GM23338 (cell line): ENCODE data around the gene ATP8A2. TPM values are rescaled to one million over a fixed set of nuclear protein-coding genes. Genes with fewer than 3 reads are reported as not detected.

Experiments used
- ATAC-seq: fragments of 200-7000 bp; cut with Tn5 transposase; 3 replicates; pipeline ENCODE4 v1.9.1; 2020
- DNase-seq: peaks from one replicate; pipeline ENCODE4 v3.0.0-alpha.2; 2015; ENCODE audit warnings: low spot score
- H2AFZ ChIP-seq: fragments of 200-600 bp; sonication (generic); 2 replicates; pipeline ENCODE4 v1.8.0; 2016; ENCODE audit warnings: antibody characterized with exemption, mild to moderate bottlenecking, moderate library complexity
- H3F3A ChIP-seq: fragments of 200-600 bp; sonication (generic); replicated peaks from 2 replicates; pipeline ENCODE4 v1.8.0; 2017; ENCODE audit warnings: antibody characterized with exemption, mixed run types, low read depth
- H3K27ac ChIP-seq: fragments of 200-600 bp; sonication (generic); 2 replicates; pipeline ENCODE4 v1.6.1; 2016; ENCODE audit warnings: low read depth
- H3K27me3 ChIP-seq: fragments of 200-600 bp; sonication (generic); 2 replicates; pipeline ENCODE4 v1.8.0; 2016; ENCODE audit warnings: mild to moderate bottlenecking, mixed run types, moderate library complexity; ENCODE audit not compliant: insufficient read depth
- H3K36me3 ChIP-seq: fragments of 200-600 bp; sonication (generic); 2 replicates; pipeline ENCODE4 v1.8.0; 2016; ENCODE audit warnings: mild to moderate bottlenecking; ENCODE audit not compliant: insufficient read depth
- H3K4me1 ChIP-seq: fragments of 200-600 bp; sonication (generic); 2 replicates; pipeline ENCODE4 v1.8.0; 2016; ENCODE audit warnings: mild to moderate bottlenecking, moderate library complexity; ENCODE audit not compliant: insufficient read depth
- H3K4me2 ChIP-seq: fragments of 200-600 bp; sonication (generic); 2 replicates; pipeline ENCODE4 v1.7.1; 2017; ENCODE audit warnings: mixed run types
- H3K4me3 ChIP-seq: fragments of 200-600 bp; sonication (generic); 2 replicates; pipeline ENCODE4 v1.6.1; 2016; ENCODE audit warnings: mixed run types
- H3K79me2 ChIP-seq: fragments of 200-600 bp; sonication (generic); replicated peaks from 2 replicates; pipeline ENCODE4 v1.8.0; 2017; ENCODE audit warnings: mild to moderate bottlenecking; ENCODE audit not compliant: insufficient read depth
- H3K9me2 ChIP-seq: fragments of 200-600 bp; sonication (generic); 2 replicates; pipeline ENCODE4 v1.8.0; 2017; ENCODE audit not compliant: insufficient read depth
- H4K20me1 ChIP-seq: fragments of 200-600 bp; sonication (generic); replicated peaks from 2 replicates; pipeline ENCODE4 v1.8.0; 2017; ENCODE audit warnings: mild to moderate bottlenecking; ENCODE audit not compliant: insufficient read depth
- H3K27ac Mint-ChIP-seq: 2 replicates; pipeline ENCODE4 v1.8.0; 2020; ENCODE audit warnings: inconsistent platforms, mild to moderate bottlenecking, moderate library complexity, mixed read lengths
- H3K27me3 Mint-ChIP-seq: 3 replicates; pipeline ENCODE4 v1.8.0; 2022; ENCODE audit warnings: low read depth, mild to moderate bottlenecking, moderate library complexity, mixed read lengths, inconsistent platforms; ENCODE audit not compliant: insufficient read depth, poor library complexity
- H3K36me3 Mint-ChIP-seq: 3 replicates; pipeline ENCODE4 v1.8.0; 2021; ENCODE audit warnings: low read depth, mild to moderate bottlenecking, inconsistent platforms, moderate library complexity, mixed read lengths
- H3K4me1 Mint-ChIP-seq: 3 replicates; pipeline ENCODE4 v1.8.0; 2020; ENCODE audit warnings: mild to moderate bottlenecking, inconsistent platforms, mixed read lengths
- H3K4me3 Mint-ChIP-seq: 3 replicates; pipeline ENCODE4 v1.8.0; 2021; ENCODE audit warnings: moderate library complexity, mild to moderate bottlenecking, inconsistent platforms, mixed read lengths
- H3K9me3 Mint-ChIP-seq: 3 replicates; pipeline ENCODE4 v1.8.0; 2020; ENCODE audit warnings: moderate library complexity, mild to moderate bottlenecking, inconsistent platforms, mixed read lengths
- CREB1 ChIP-seq: fragments of 250-450 bp; sonication (Bioruptor Pico); IDR thresholded peaks from 2 replicates; pipeline ENCODE4 v1.5.0; 2020; ENCODE audit warnings: low read depth, mild to moderate bottlenecking, moderate library complexity
- CTCF ChIP-seq, 2 experiments: fragments of 200-600 bp in 1 of 2; sonication (generic) in 1 of 2; conservative IDR thresholded peaks; 2 replicates each; pipeline versions ENCODE4 v1.5.1 to v1.6.1; 2016 to 2017; ENCODE audit warnings: antibody characterized with exemption in 2 of 2, low read depth in 2 of 2, mild to moderate bottlenecking in 2 of 2, moderate library complexity in 1 of 2
- ETS1 ChIP-seq: IDR thresholded peaks from 2 replicates; pipeline ENCODE4 v1.6.1; 2016; ENCODE audit warnings: antibody characterized with exemption
- EZH2 ChIP-seq: fragments of 200-600 bp; sonication (generic); IDR thresholded peaks from one replicate; pipeline ENCODE4 v1.8.0; 2017; ENCODE audit warnings: antibody characterized with exemption, mild to moderate bottlenecking, low read depth; ENCODE audit not compliant: unreplicated experiment
- EZH2phosphoT487 ChIP-seq: fragments of 200-600 bp; sonication (generic); IDR thresholded peaks from one replicate; pipeline ENCODE4 v1.8.1; 2018; ENCODE audit warnings: antibody characterized with exemption; ENCODE audit not compliant: unreplicated experiment
- JUNB ChIP-seq: IDR thresholded peaks from one replicate; pipeline ENCODE4 v1.6.1; 2016; ENCODE audit warnings: antibody characterized with exemption; ENCODE audit not compliant: unreplicated experiment
- NANOG ChIP-seq: IDR thresholded peaks from 2 replicates; pipeline ENCODE4 v1.6.1; 2016; ENCODE audit warnings: antibody characterized with exemption, borderline replicate concordance
- POLR2AphosphoS5 ChIP-seq: IDR thresholded peaks from 2 replicates; pipeline ENCODE4 v1.6.1; 2016; ENCODE audit warnings: antibody characterized with exemption, low read depth
- REST ChIP-seq: IDR thresholded peaks from one replicate; pipeline ENCODE4 v1.6.1; 2018; ENCODE audit warnings: antibody characterized with exemption; ENCODE audit not compliant: unreplicated experiment
- STAT1 ChIP-seq: IDR thresholded peaks from one replicate; pipeline ENCODE4 v1.6.1; 2016; ENCODE audit warnings: antibody characterized with exemption; ENCODE audit not compliant: unreplicated experiment
- ZNF114 ChIP-seq: fragments of 250-450 bp; sonication (Bioruptor Pico); IDR thresholded peaks from 2 replicates; pipeline ENCODE4 v1.5.0; 2020; ENCODE audit warnings: mild to moderate bottlenecking, moderate library complexity
- ZNF331 ChIP-seq: fragments of 250-450 bp; sonication (Bioruptor Pico); IDR thresholded peaks from 2 replicates; pipeline ENCODE4 v1.5.0; 2020; ENCODE audit warnings: low read depth, mild to moderate bottlenecking, moderate library complexity
- ZNF462 ChIP-seq: fragments of 250-450 bp; sonication (Bioruptor Pico); IDR thresholded peaks from 2 replicates; pipeline ENCODE4 v1.5.0; 2020; ENCODE audit warnings: mild to moderate bottlenecking, moderate library complexity
- polyA plus RNA-seq: library from polyadenylated mRNA; unstranded; fragments of >200 nt; fragmentation: Nextera tagmentation; extraction: Ambion mirVana; gene quantifications from 2 replicates; pipeline ENCODE4 v1.2.1, GENCODE V29; 2016
- total RNA-seq: library from RNA; depleted of rRNA; stranded (reverse); fragments of >200 nt; shearing (Covaris generic); gene quantifications from 2 replicates; pipeline ENCODE4 v1.2.3, GENCODE V29; 2014

Gene ATP8A2
- total and polyA plus RNA-seq, 2 experiments from 2014 or later, result 5.7 to 8.8 TPM

GRCh38 chr13:26045142-26045541 is 673.4 kb downstream of the ATP8A2 start (continued):
- no peak for TF ChIP-seq ETS1
- TF ChIP-seq EZH2, result no peak
- no peak for TF ChIP-seq EZH2phosphoT487
- no peak for TF ChIP-seq NANOG

- Histone ChIP-seq H2AFZ (no peak overlapping the region), H3K79me2 (no peaks in the 10 kb centered on the region; the same call in 1 of the 2 replicates), H4K20me1 (peaks cover 3% of the 10 kb centered on the region; the same call in 1 of the 2 replicates), H3K27ac (no peak overlapping the region), H3K9me2 (no peaks in the 10 kb centered on the region), H3K27me3 (peaks cover 42% of the 10 kb centered on the region), H3F3A (no peaks in the 10 kb centered on the region), H3K4me1 (peaks cover 15% of the 10 kb centered on the region), H3K4me2 (no peak overlapping the region), H3K36me3 (no peaks in the 10 kb centered on the region), H3K4me3 (no peak overlapping the region)
- Mint-ChIP-seq H3K4me3 (no peak overlapping the region), H3K36me3 (peaks cover 35% of the 10 kb centered on the region), H3K27me3 (peaks cover 19% of the 10 kb centered on the region), H3K9me3 (no peaks in the 10 kb centered on the region), H3K27ac (no peak overlapping the region), H3K4me1 (peaks cover 17% of the 10 kb centered on the region)
- ATAC-seq (no peak), DNase-seq (no peak)
- no peak for TF ChIP-seq ZNF331
- TF ChIP-seq CREB1 (CRISPR knock-in tag), result no peak
- no peak for TF ChIP-seq JUNB
- no peak for TF ChIP-seq CTCF (conservative IDR thresholded peaks at IDR 0.05; ENCODE audit: low read depth in 2 of 2)
- no peak for TF ChIP-seq STAT1
- no peak for TF ChIP-seq POLR2AphosphoS5
- TF ChIP-seq NANOG, result no peak
- no peak for TF ChIP-seq EZH2
- no peak for TF ChIP-seq ZNF462 (CRISPR knock-in tag)
- TF ChIP-seq ZNF114 (CRISPR knock-in tag), result no peak
- TF ChIP-seq REST, result no peak
- TF ChIP-seq EZH2phosphoT487, result no peak
Observed at GRCh38 chr13:26046639-26047038, 674.9 kb downstream of the ATP8A2 start.
